GM12878 (cell line): ENCODE results near the gene ST7.

Experiments used
- CTCF ChIP-seq, 3 experiments: IDR thresholded peaks in 2 of 3; conservative IDR thresholded peaks in 1 of 3; 2 replicates each; pipeline ENCODE4 v1.5.1; 2011; ENCODE audit warnings: low read depth in 3 of 3, low read length in 3 of 3, mild to moderate bottlenecking in 3 of 3, control low read depth in 2 of 3, moderate library complexity in 2 of 3, inconsistent platforms in 1 of 3, mixed read lengths in 1 of 3; ENCODE audit not compliant: control insufficient read depth in 2 of 3, insufficient read depth in 1 of 3; ENCODE audit errors: extremely low read depth in 1 of 3
- EZH2 ChIP-seq: IDR thresholded peaks from 2 replicates; pipeline ENCODE4 v1.6.1; 2012; ENCODE audit warnings: low read depth, mild to moderate bottlenecking, control low read depth, inconsistent platforms, low read length, borderline replicate concordance; ENCODE audit not compliant: control insufficient read depth
- GATAD2B ChIP-seq: fragments of 450-650 bp; conservative IDR thresholded peaks from 2 replicates; pipeline ENCODE4 v1.6.1; 2017; ENCODE audit warnings: low read depth, mild to moderate bottlenecking, moderate library complexity
- POLR2A ChIP-seq: IDR thresholded peaks from 2 replicates; pipeline ENCODE4 v1.6.1; 2011; ENCODE audit warnings: low read depth, mild to moderate bottlenecking, low read length
- RFX5 ChIP-seq: IDR thresholded peaks from 2 replicates; pipeline ENCODE4 v1.6.1; 2011; ENCODE audit warnings: low read depth, low read length, improper control_type of control experiment
- ZBTB33 ChIP-seq: fragments of 450-650 bp; IDR thresholded peaks from 2 replicates; pipeline ENCODE4 v1.6.1; 2017; ENCODE audit warnings: mild to moderate bottlenecking

- TF ChIP-seq POLR2A (no peak), GATAD2B (no peak), RFX5 (no peak), EZH2 (no peak), CTCF (IDR thresholded peaks at IDR 0.05 in 2 of 3, conservative IDR thresholded peaks at IDR 0.05 in 1 of 3; ENCODE audit: control insufficient read depth in 2 of 3, extremely low read depth in 1 of 3, insufficient read depth in 1 of 3, low read depth in 3 of 3, low read length in 3 of 3) (no peak), ZBTB33 (no peak)
Measured at GRCh38 chr7:116918704-116919103, 34.6 kb upstream of the ST7 start.
